Heart left ventricle (tissue), 16 donors: Measurements from ENCODE around the gene PPT1. TPM values are rescaled to one million over a fixed set of nuclear protein-coding genes. Genes with fewer than 3 reads are reported as not detected.
A peak's percentile ranks its signal among the peaks of the same experiment; 100 is the strongest.

Experiments used
- ATAC-seq, 4 donors: fragments of 200-7000 bp; cut with Tn5 transposase; one replicate each; pipeline ENCODE4 v1.9.1; 2020 to 2022; ENCODE audit warnings: moderate library complexity in 4 of 4, mild to moderate bottlenecking in 3 of 4, moderate number of reproducible peaks in 1 of 4
- DNase-seq, 5 donors: peaks; one replicate each; pipeline ENCODE4 v3.0.0-alpha.2; 2020
- H3K27ac ChIP-seq, 12 donors: fragments of 200-600 bp; sonication (generic) in 4 of 12; one replicate each; pipeline versions ENCODE4 v1.5.0 to v1.8.0; 2016 to 2022; ENCODE audit warnings: mild to moderate bottlenecking in 2 of 12
- H3K27me3 ChIP-seq, 9 donors: fragments of 200-600 bp; sonication (generic) in 2 of 9; one replicate each; pipeline versions ENCODE4 v1.5.1 to v1.8.0; 2016 to 2022; ENCODE audit warnings: mild to moderate bottlenecking in 3 of 9
- H3K36me3 ChIP-seq, 9 donors: fragments of 200-600 bp; sonication (generic) in 2 of 9; one replicate each; pipeline versions ENCODE4 v1.5.0 to v1.8.0; 2018 to 2022; ENCODE audit warnings: mild to moderate bottlenecking in 2 of 9
- H3K4me1 ChIP-seq, 12 donors: fragments of 200-600 bp; sonication (generic) in 4 of 12; one replicate each; pipeline versions ENCODE4 v1.5.0 to v1.8.0; 2016 to 2022; ENCODE audit warnings: mild to moderate bottlenecking in 3 of 12
- H3K4me3 ChIP-seq, 12 donors: fragments of 200-600 bp; sonication (generic) in 4 of 12; one replicate each; pipeline versions ENCODE4 v1.5.0 to v1.8.0; 2017 to 2022; ENCODE audit warnings: mild to moderate bottlenecking in 9 of 12, moderate library complexity in 4 of 12
- H3K9me3 ChIP-seq, 12 donors: fragments of 200-600 bp; sonication (generic) in 4 of 12; one replicate each; pipeline versions ENCODE4 v1.5.0 to v1.8.0; 2016 to 2022; ENCODE audit warnings: mild to moderate bottlenecking in 1 of 12
- POLR2A ChIP-seq, 2 donors: fragments of 450-650 bp; IDR thresholded peaks; one replicate each; pipeline ENCODE4 v1.6.1; 2017; ENCODE audit warnings: antibody characterized with exemption in 2 of 2, mild to moderate bottlenecking in 2 of 2, moderate library complexity in 2 of 2
- WGBS, 4 donors: extraction: QIAGEN DNeasy Blood & Tissue Kit in 2 of 4; methylation state at CpG; one replicate each; pipeline versions ENCODE4 v1.1.5 to v1.1.7; 2013 to 2018; 5-methylcytosine and 5-hydroxymethylcytosine counted together
- intact Hi-C, 10 donors: fragments of 100-400 bp; cut with DNase I; formaldehyde crosslinking; loops; one replicate each; pipeline versions ENCODE4 v1.11.1 to v1.14.2; 2022
- polyA plus RNA-seq, 2 donors: library from polyadenylated mRNA; stranded (reverse); fragments of 200-250 nt; gene quantifications; one replicate each; pipeline ENCODE4 v1.2.3, GENCODE V29; 2013
- total RNA-seq, 9 donors: library from RNA; depleted of rRNA in 2 of 9; stranded (reverse); fragments of >200 nt in 2 of 9; fragmentation: NEBNext Ultra II Directional in 3 of 9; extraction: Animal tissue kit (Norgen Biotek cat#: 25700) in 3 of 9; gene quantifications; one replicate each; pipeline versions ENCODE4 v1.1.0 to v1.2.4, GENCODE V29; 2016 to 2023
- TF ChIP-seq, protein P1 (sequence below), 12 donors: fragments of 200-600 bp; sonication (generic) in 4 of 12; IDR thresholded peaks; one replicate each; pipeline versions ENCODE4 v1.5.0 to v1.8.0; 2018 to 2022; ENCODE audit warnings: antibody characterized with exemption in 12 of 12, mild to moderate bottlenecking in 5 of 12
- donor health status: ischemic (EF 13 %, LVEDD 7.1; RV severe dilation, severe dysfunction).
- donor health status: healthy with polysubstance abuse.
- donor health status: DM: no; HTN: yes; CAD: no.
- donor health status: DM: no; HTN: no; CAD: no.
- donor health status: ischemic (EF 25% LVEDD 6.9; RV normal size, moderate dysfunction).
- donor health status: ischemic (EF 25% LVEDD 5.7; RV mildly dilated, moderate dysfunction).
- donor health status: healthy.
- donor health status: DM: yes; HTN: yes; CAD: no.
- donor health status: ischemic (EF 35%, LVEDD 5.7; RV mildly dilated, moderate dysfunction).
- donor health status: nonischemic (EF 11% LVEDD 7.7; RV severe dilation, severe dysfunction).
- donor health status: DM: yes; HTN: yes; CAD: no.
- donor health status: PGD.
- donor health status: ischemic (EF 29% LVEDD 5.4; RV normal size, mild dysfunction).
- donor health status: nonischemic (EF 23%, LVEDD 6.1; RV moderate dilation, normal function).

The PPT1 gene
- total and polyA plus RNA-seq, 11 donors: 22.8 to 106 (median 38.6) TPM

GRCh38 chr1:40078512-40079333, 18.3 kb downstream of the PPT1 start:
- Histone ChIP-seq H3K27ac (peak overlapping the region in 1 of 12 donors; percentile 81), H3K27me3 (no peaks in the 10 kb centered on the region), H3K4me1 (peaks cover 0 to 71% (median 0%) of the 10 kb centered on the region in 12 donors), H3K9me3 (no peaks in the 10 kb centered on the region), H3K4me3 (no peak overlapping the region), H3K36me3 (peaks cover 0 to 85% (median 65%) of the 10 kb centered on the region in 9 donors)
- DNase-seq: peak in 2 of 5 donors; percentile 33 to 34
- intact Hi-C loops: no loop called here
- ATAC-seq: peak in 3 of 4 donors; percentile 60 to 68 (median 63)
- TF ChIP-seq, protein P1, sequence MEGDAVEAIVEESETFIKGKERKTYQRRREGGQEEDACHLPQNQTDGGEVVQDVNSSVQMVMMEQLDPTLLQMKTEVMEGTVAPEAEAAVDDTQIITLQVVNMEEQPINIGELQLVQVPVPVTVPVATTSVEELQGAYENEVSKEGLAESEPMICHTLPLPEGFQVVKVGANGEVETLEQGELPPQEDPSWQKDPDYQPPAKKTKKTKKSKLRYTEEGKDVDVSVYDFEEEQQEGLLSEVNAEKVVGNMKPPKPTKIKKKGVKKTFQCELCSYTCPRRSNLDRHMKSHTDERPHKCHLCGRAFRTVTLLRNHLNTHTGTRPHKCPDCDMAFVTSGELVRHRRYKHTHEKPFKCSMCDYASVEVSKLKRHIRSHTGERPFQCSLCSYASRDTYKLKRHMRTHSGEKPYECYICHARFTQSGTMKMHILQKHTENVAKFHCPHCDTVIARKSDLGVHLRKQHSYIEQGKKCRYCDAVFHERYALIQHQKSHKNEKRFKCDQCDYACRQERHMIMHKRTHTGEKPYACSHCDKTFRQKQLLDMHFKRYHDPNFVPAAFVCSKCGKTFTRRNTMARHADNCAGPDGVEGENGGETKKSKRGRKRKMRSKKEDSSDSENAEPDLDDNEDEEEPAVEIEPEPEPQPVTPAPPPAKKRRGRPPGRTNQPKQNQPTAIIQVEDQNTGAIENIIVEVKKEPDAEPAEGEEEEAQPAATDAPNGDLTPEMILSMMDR (IDR thresholded peaks at IDR 0.05): peak; percentile 56 to 78 (median 68)
- no peak for TF ChIP-seq POLR2A (IDR thresholded peaks at IDR 0.05)
- 90 to 93% (median 90%) methylated on average over 5 of the region's 5 CpGs for WGBS, 4 donors

DNA sequence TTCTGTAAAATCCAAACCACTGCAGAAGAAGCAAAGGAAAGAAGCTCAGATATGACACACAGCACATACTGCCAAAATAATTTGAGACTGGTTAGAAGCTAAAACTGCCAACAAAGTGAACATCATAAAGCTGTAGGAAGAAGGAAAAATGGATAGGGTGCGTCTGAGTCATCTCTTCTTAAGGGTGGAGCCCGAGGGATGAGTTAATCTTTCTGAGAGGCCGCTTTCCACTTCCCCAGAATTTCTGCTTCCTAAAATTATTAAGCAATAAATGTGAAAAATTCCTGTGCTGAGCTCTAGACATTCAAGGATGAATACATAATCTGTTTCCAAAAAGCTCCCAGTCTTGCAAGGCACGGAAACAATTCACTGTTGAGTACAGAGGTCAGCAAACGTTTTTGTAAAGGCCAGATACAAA, 20.1 kb downstream of the PPT1 start:
- Histone ChIP-seq H3K36me3 (peaks cover 0 to 88% (median 71%) of the 10 kb centered on the region in 9 donors), H3K4me1 (peaks cover 0 to 71% (median 0%) of the 10 kb centered on the region in 12 donors), H3K27ac (peak overlapping the region in 6 of 12 donors; percentile 14 to 80 (median 30)), H3K27me3 (no peaks in the 10 kb centered on the region), H3K9me3 (no peaks in the 10 kb centered on the region), H3K4me3 (no peak overlapping the region)
- peak in 3 of 4 donors; percentile 31 to 51 (median 47) for ATAC-seq
- intact Hi-C loops: no loop called here
- 71 to 78% (median 74%) methylated on average over 5 of the region's 5 CpGs for WGBS, 4 donors
- no peak for DNase-seq
- TF ChIP-seq POLR2A (IDR thresholded peaks at IDR 0.05): no peak
- TF ChIP-seq, protein P1 (IDR thresholded peaks at IDR 0.05): no peak

DNA sequence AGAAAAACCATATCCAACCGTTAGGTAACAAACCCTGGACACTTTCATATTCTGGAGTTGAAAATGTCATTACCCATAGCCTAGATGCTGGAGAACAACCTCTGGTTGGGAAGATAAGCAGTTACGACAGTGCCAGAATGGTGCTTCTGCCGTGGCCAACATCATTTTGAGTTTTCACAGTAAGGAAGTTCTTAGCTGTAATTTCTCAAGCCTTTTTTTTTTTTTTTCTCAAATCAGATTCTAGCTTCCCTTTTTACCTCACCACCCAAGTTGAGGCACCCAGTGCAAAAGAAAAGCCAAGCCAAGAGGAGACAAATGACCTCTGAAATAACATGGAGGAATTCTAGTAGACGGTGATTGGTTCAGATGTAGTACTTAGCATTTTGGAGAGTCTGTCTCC, 21.8 kb downstream of the PPT1 start:
- intact Hi-C loops: no loop called here
- TF ChIP-seq POLR2A (IDR thresholded peaks at IDR 0.05): no peak
- TF ChIP-seq, protein P1 (IDR thresholded peaks at IDR 0.05): no peak
- Histone ChIP-seq H3K4me1 (peaks cover 0 to 55% (median 0%) of the 10 kb centered on the region in 12 donors), H3K4me3 (no peak overlapping the region), H3K36me3 (peaks cover 7 to 99% (median 86%) of the 10 kb centered on the region in 9 donors), H3K27ac (peak overlapping the region in 1 of 12 donors; percentile 80), H3K9me3 (no peaks in the 10 kb centered on the region), H3K27me3 (no peaks in the 10 kb centered on the region)
- ATAC-seq (no peak), DNase-seq (no peak)
- WGBS, 4 donors: 88 to 92% (median 90%) methylated on average over 4 of the region's 4 CpGs

DNA sequence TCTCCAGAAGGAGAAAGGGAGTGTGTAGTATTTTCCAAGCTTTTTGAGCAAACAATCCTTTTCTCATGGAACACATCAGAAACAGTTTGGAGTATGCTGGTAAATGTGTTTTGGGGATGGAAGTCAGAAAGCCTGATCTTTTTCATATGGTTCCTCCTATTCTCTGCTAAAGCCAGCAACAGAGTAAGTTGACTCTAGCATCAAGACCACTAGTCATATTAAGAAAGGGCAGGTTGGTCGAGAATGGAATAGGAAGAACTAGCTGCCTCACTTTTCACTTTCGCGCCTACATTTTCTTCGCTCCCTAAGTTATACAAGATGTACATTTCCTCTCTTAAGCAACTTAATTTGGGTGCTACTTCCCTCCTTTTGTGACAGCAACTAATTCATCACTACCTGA, 24.0 kb downstream of the PPT1 start:
- peaks cover 7 to 100% (median 94%) of the 10 kb centered on the region in 9 donors for H3K36me3 ChIP-seq

More for the DNA sequence above, 24.0 kb downstream of the PPT1 start:
- no peaks in the 10 kb centered on the region for H3K27me3 ChIP-seq
- TF ChIP-seq, protein P1 (IDR thresholded peaks at IDR 0.05): no peak
- TF ChIP-seq POLR2A (IDR thresholded peaks at IDR 0.05): no peak
- no peak overlapping the region for H3K27ac ChIP-seq
- H3K4me3 ChIP-seq: no peak overlapping the region
- no peak for ATAC-seq
- no peaks in the 10 kb centered on the region for H3K9me3 ChIP-seq
- DNase-seq: no peak
- WGBS, 4 donors: 85 to 90% (median 88%) methylated on average over 4 of the region's 4 CpGs
- H3K4me1 ChIP-seq: peaks cover 0 to 35% (median 0%) of the 10 kb centered on the region in 12 donors
- intact Hi-C loops: no loop called here
